MCF 10A (cell line): Measurements from ENCODE around the gene C13orf42. TPM values are rescaled to one million over a fixed set of nuclear protein-coding genes. Genes with fewer than 3 reads are reported as not detected.

Experiments
- Bru-seq: library from RNA; stranded (reverse); fragments of 400-500 nt; gene quantifications from one replicate; lab custom pipeline; 2021; lab: Mats Ljungman, UMichigan
- BruChase-seq, 2 experiments: library from RNA; stranded (reverse); fragments of 400-500 nt; gene quantifications; one replicate each; lab custom pipeline; 2021; lab: Mats Ljungman, UMichigan
- BruUV-seq: library from RNA; stranded (reverse); fragments of 400-500 nt; replicated peaks from 2 replicates; lab custom pipeline; 2021; lab: Mats Ljungman, UMichigan
- CTCF ChIA-PET: fragments of 300-600 bp; sonication (Branson Sonifier 250); formaldehyde crosslinking; extraction: SDS; loops from one replicate; lab custom pipeline; 2021; ENCODE audit warnings: antibody characterized with exemption, inconsistent platforms; lab: Yijun Ruan, JAX
- POLR2A ChIA-PET: fragments of 300-600, 350-650 bp; sonication (Branson Sonifier 250); formaldehyde crosslinking; extraction: SDS; loops from one replicate; lab custom pipeline; 2020; ENCODE audit warnings: antibody characterized with exemption, inconsistent platforms; lab: Yijun Ruan, JAX
- DNase-seq: peaks from one replicate; pipeline ENCODE4 v3.0.0-alpha.2; 2018; ENCODE audit not compliant: unreplicated experiment
- H3K27ac Mint-ChIP-seq: one replicate; pipeline ENCODE4 v1.8.0; 2022; ENCODE audit warnings: mild to moderate bottlenecking, low read depth, mixed read lengths; ENCODE audit not compliant: unreplicated experiment
- H3K27me3 Mint-ChIP-seq: one replicate; pipeline ENCODE4 v1.8.0; 2022; ENCODE audit warnings: mixed read lengths; ENCODE audit not compliant: insufficient read depth, unreplicated experiment
- H3K36me3 Mint-ChIP-seq: one replicate; pipeline ENCODE4 v1.8.0; 2022; ENCODE audit warnings: mild to moderate bottlenecking, moderate library complexity, mixed read lengths; ENCODE audit not compliant: insufficient read depth, unreplicated experiment
- H3K4me1 Mint-ChIP-seq: one replicate; pipeline ENCODE4 v1.8.0; 2022; ENCODE audit warnings: mixed read lengths; ENCODE audit not compliant: insufficient read depth, unreplicated experiment
- H3K4me3 Mint-ChIP-seq: one replicate; pipeline ENCODE4 v1.8.0; 2022; ENCODE audit warnings: mild to moderate bottlenecking, moderate library complexity, mixed read lengths; ENCODE audit not compliant: unreplicated experiment
- H3K9me3 Mint-ChIP-seq: one replicate; pipeline ENCODE4 v1.8.0; 2022; ENCODE audit warnings: mixed read lengths; ENCODE audit not compliant: unreplicated experiment
- intact Hi-C: fragments of 100-400 bp; cut with micrococcal nuclease; formaldehyde crosslinking; loops from 2 replicates; pipeline ENCODE4 v1.14.1; 2022
- long read RNA-seq: library from polyadenylated mRNA; stranded (forward); transcript quantifications from one replicate; pipeline ENCODE4 v2.0.0, GENCODE V29; 2022
- total RNA-seq: library from RNA; stranded (reverse); gene quantifications from 2 replicates; pipeline ENCODE4 v1.2.3, GENCODE V29; 2022
- TF ChIP-seq, protein P1 (sequence below): fragments of 200-600 bp; IDR thresholded peaks from one replicate; pipeline ENCODE4 v1.8.0; 2022; ENCODE audit warnings: antibody characterized with exemption, mild to moderate bottlenecking; ENCODE audit not compliant: unreplicated experiment

Gene C13orf42
- total RNA-seq (not detected in 2 replicates), Bru-seq, nascent RNA (not detected), BruChase-seq, experiment 1, labeled RNA remaining after a 6-hour chase (percentile 9 among the genes with signal in this experiment), BruChase-seq, experiment 2, labeled RNA remaining after a 2-hour chase (percentile 6 among the genes with signal in this experiment)
- long read RNA-seq, result 0 reads

GRCh38 chr13:51111174-51111573 lies at the start of gene C13orf42:
C13orf42 (minus strand) TSS chr13:51111274; CDS start chr13:51111209, 65 bp downstream.
- Mint-ChIP-seq H3K36me3 (no peaks in the 10 kb centered on the region), H3K9me3 (no peaks in the 10 kb centered on the region), H3K4me1 (no peaks in the 10 kb centered on the region), H3K4me3 (no peak within 1 kb of the TSS), H3K27ac (no peak within 1 kb of the TSS), H3K27me3 (peaks cover 38% of the 10 kb centered on the region)
- TF ChIP-seq, protein P1, sequence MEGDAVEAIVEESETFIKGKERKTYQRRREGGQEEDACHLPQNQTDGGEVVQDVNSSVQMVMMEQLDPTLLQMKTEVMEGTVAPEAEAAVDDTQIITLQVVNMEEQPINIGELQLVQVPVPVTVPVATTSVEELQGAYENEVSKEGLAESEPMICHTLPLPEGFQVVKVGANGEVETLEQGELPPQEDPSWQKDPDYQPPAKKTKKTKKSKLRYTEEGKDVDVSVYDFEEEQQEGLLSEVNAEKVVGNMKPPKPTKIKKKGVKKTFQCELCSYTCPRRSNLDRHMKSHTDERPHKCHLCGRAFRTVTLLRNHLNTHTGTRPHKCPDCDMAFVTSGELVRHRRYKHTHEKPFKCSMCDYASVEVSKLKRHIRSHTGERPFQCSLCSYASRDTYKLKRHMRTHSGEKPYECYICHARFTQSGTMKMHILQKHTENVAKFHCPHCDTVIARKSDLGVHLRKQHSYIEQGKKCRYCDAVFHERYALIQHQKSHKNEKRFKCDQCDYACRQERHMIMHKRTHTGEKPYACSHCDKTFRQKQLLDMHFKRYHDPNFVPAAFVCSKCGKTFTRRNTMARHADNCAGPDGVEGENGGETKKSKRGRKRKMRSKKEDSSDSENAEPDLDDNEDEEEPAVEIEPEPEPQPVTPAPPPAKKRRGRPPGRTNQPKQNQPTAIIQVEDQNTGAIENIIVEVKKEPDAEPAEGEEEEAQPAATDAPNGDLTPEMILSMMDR, result no peak
- no peak for DNase-seq
- ChIA-PET CTCF (interaction anchor here (0.5 to 3.7 kb wide), 5 partner anchors 9 to 687 kb away, joined by 3 to 18 read pairs (median 3); no protein-coding TSS in a partner anchor), POLR2A (no interaction called here)
- no TSS peak for BruUV-seq
- intact Hi-C loops, result no loop called here

DNA sequence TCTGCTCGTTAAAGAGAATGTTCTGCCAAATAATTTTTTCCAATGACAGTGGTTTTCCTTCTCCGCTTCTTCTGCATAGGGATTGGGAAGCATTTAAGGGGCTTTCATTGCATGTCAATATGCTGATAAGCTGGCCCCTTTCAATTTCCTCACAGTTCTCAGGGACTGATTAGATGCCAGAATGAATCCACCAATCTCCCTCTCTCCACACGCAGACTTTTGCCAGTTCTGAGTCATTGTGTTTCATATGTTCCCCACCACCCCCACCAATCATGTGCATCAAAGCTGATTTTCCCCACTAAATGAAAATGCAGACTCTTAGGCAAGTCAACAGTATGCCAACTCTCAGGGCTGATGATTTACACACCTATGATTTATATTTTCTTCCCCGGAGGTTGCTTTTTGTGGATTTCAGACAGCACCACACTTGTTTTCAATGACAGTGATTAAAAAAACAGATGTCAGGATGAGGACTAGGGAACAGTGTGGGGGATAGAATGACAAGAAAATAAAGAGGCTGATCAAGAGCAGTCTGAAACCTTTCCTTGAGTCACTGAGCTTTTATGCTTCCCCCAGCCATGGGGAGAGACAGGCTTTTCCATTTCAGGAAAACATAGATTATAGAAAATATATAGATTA lies 47.9 kb upstream of the C13orf42 start:
- BruUV-seq, result no TSS peak
- TF ChIP-seq, protein P1, result no peak

DNA sequence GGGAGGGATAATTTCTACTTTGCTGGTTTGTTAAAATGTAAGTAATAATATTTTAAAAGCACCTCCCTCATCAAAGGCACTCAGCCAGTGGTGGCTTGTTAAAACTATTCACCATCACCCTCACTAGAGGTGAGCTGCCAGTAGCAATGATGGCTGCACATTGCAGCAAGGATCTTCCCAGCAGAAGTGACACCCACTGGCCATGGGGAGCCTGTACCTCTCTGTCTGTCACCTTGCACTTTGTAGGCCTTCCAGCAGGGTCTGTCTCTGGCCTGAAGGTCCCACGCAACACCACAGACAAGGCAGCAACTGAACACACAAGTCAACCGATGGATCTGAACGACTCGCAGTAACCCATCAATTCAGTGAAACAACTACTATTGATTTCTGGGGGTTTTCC lies 47.3 kb upstream of the C13orf42 start:
- Mint-ChIP-seq H3K9me3 (no peaks in the 10 kb centered on the region), H3K4me1 (no peaks in the 10 kb centered on the region), H3K36me3 (peaks cover 6% of the 10 kb centered on the region), H3K4me3 (no peak overlapping the region), H3K27me3 (peaks cover 27% of the 10 kb centered on the region), H3K27ac (no peak overlapping the region)
- BruUV-seq, result no TSS peak
- POLR2A ChIA-PET, result no interaction called here
- CTCF ChIA-PET, result interaction anchor here (0.6 kb wide), 1 partner anchor 468 kb away, joined by 3 read pairs; no protein-coding TSS in a partner anchor
- DNase-seq, result no peak
- intact Hi-C loops, result no loop called here
- TF ChIP-seq, protein P1, result no peak

More for the DNA sequence above, 47.9 kb upstream of the C13orf42 start:
- DNase-seq, result peak; percentile 11
- Mint-ChIP-seq H3K27me3 (peaks cover 27% of the 10 kb centered on the region), H3K9me3 (no peaks in the 10 kb centered on the region), H3K27ac (no peak overlapping the region), H3K36me3 (peaks cover 6% of the 10 kb centered on the region), H3K4me3 (no peak overlapping the region), H3K4me1 (peaks cover 6% of the 10 kb centered on the region)
- intact Hi-C loops, result no loop called here
- ChIA-PET CTCF (interaction anchor here (0.6 kb wide), 1 partner anchor 469 kb away, joined by 3 read pairs; no protein-coding TSS in a partner anchor), POLR2A (no interaction called here)

- peaks cover 5% of the 10 kb centered on the region for H3K36me3 Mint-ChIP-seq
- DNase-seq, result no peak
- peaks cover 41% of the 10 kb centered on the region for H3K27me3 Mint-ChIP-seq
- ChIA-PET CTCF (interaction anchor here (0.5 to 1.3 kb wide), 5 partner anchors 49 to 656 kb away, joined by 3 to 9 read pairs (median 3); no protein-coding TSS in a partner anchor), POLR2A (no interaction called here)
- TF ChIP-seq, protein P1, result no peak
- no TSS peak for BruUV-seq
- no peaks in the 10 kb centered on the region for H3K4me1 Mint-ChIP-seq
- H3K27ac Mint-ChIP-seq, result no peak overlapping the region
- no peak overlapping the region for H3K4me3 Mint-ChIP-seq
- H3K9me3 Mint-ChIP-seq, result no peaks in the 10 kb centered on the region
- intact Hi-C loops, result no loop called here
Measured at GRCh38 chr13:51156648-51157047, 45.6 kb upstream of the C13orf42 start.
